Fibroblast of skin of back (primary cell): ENCODE measurements around the gene LEPROT.
A peak's percentile ranks its signal among the peaks of the same experiment; 100 is the strongest.
"Not testable (repeated sequence)": the region's sequence is repeated elsewhere in the genome, so short reads cannot be mapped to it uniquely, and the experiment has no call there.

Experiments
- DNase-seq: peaks from one replicate; pipeline ENCODE4 v3.0.0-alpha.2; 2013

Gene LEPROT

GRCh38 chr1:65440322-65440900 is 19.9 kb downstream of the LEPROT start:
- DNase-seq, result no peak

GRCh38 chr1:65440915-65441314 is 20.4 kb downstream of the LEPROT start:
- DNase-seq, result peak; percentile 37

DNA sequence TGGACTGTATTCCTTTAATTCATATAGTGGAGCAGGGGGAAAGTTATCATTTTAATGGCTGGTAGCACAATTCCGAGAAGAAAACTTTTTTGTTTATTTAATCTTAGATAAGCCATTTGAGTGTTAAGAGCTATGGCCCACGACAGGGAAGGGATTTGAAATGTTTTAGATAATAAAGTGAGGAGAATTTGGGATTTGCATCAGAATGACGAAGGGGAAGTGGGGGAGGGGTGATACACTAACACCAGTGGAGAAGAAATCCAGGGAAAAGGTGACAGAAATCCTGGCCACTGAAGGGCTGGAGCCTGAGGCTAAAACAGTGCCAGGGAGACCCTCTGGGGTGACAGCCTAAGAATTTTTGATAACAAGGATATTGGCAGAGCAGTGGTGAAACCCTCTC is 21.0 kb downstream of the LEPROT start:
- no peak for DNase-seq

GRCh38 chr1:65442442-65442841 is 22.0 kb downstream of the LEPROT start:
- DNase-seq, result no peak

DNA sequence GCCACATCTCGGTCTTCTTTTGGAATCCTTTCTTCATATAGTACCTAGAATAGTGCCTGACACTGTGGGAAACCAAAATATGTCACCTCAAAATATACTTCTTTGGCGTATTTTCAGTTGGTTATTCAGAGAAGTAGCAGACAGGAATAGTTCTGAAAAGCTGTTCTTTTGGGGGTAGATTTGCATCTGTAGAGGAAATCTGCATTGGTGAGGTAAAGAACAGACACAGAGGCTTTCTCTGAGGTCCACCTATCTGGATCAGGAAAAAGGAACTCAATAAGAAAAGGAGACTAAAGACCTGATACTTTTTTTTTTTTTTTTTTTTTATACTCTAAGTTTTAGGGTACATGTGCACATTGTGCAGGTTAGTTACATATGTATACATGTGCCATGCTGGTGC is 23.2 kb downstream of the LEPROT start:
- no peak for DNase-seq

- DNase-seq, result no peak
Measured at GRCh38 chr1:65444128-65444640, 23.7 kb downstream of the LEPROT start.

DNA sequence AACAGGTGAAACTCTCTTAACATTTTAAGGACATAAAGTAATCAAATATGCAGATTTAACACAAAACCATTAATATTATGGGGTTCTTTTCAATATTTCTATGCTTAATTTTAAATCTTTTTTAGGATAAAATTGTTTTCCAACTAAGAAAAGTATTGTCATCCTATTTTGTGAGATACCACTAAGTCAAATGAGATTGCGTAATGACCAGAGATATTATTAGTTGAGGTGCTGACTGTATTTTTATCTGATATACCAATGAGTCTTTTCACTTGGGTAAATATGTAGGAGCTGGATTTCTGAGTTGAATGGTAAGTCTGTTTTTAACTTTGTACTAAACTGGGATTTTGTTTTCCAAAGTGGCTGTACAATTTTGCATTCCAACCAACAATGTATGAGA is 25.4 kb downstream of the LEPROT start:
- no peak for DNase-seq

DNA sequence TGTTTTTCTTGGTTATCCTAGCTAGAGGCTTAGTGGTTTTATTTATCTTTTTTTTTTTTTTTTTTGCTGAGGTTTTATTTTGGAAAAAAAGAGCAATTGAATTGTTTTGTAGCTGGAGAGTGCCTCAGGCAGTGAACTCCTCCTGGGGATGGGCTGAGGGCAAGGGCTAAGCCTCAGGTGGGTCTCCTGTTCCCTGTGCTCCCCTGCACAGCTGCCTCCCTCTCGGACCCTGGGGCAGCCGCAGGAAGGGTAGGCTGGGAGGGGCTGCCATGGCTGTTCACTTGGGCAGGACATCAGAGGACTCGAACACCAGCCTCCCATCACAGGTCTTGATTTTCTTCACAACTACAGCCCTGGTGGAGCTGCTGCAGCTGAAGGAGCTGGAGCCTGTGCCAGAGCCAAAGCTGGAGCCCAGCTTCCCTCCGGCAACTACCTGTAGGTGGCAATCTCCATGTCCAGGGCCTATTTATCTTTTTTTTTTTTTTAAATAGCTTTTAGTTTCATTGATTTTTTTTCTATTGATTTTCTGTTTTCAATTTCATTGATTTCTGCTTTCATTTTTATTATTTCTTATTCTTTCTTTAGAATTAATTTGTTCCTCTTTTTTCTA is 28.9 kb downstream of the LEPROT start:
- DNase-seq, result no peak

DNA sequence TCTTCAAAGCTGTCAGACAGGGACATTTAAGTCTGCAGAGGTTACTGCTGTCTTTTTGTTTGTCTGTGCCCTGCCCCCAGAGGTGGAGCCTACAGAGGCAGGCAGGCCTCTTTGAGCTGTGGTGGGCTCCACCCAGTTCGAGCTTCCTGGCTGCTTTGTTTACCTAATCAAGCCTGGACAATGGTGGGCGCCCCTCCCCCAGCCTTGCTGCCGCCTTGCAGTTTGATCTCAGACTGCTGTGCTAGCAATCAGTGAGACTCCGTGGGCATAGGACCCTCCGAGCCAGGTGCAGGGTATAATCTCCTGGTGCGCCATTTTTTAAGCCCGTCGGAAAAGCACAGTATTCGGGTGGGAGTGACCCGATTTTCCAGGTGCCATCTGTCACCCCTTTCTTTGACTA is 35.2 kb downstream of the LEPROT start:
- not testable (repeated sequence) for DNase-seq

- DNase-seq, result no peak
Measured at GRCh38 chr1:65456481-65456880, 36.0 kb downstream of the LEPROT start.

DNA sequence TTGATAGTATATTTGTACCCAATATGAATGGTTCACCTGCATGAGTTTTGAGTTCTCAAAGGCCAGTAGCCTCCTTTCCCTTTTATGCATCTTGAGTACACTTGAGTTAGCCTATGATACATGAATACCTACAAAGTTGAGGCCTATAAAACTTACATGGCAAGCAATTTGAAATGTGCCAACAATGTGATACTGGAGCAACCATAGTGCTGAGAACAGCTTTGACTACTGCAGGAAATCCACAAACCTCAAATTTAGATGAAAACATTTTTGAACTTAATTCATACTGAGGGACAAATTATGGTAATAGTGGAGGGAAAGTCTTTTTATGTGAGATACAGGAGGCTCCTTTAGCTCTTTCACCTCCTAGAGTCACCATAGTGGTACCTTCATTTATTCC is 37.4 kb downstream of the LEPROT start:
- no peak for DNase-seq

GRCh38 chr1:65458730-65459396 is 38.4 kb downstream of the LEPROT start:
- DNase-seq, result no peak

DNA sequence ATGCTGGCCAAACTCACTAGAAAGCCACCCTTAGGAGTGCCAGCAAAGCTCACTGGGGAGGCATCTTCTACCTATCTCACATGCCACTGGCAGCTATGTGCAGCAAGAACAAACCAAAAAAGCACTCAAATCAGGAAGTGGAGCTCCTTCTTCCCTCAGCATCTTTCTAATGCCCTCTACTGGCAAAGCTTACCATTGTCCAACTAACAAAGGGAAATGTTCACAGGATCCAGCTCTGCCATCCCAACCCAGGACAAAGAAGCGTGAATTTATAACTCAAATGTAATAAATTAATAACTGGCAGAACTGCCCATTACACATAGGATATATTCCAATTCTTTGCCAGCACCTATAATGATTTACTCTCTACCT is 38.9 kb downstream of the LEPROT start:
- peak; percentile 43 for DNase-seq

DNA sequence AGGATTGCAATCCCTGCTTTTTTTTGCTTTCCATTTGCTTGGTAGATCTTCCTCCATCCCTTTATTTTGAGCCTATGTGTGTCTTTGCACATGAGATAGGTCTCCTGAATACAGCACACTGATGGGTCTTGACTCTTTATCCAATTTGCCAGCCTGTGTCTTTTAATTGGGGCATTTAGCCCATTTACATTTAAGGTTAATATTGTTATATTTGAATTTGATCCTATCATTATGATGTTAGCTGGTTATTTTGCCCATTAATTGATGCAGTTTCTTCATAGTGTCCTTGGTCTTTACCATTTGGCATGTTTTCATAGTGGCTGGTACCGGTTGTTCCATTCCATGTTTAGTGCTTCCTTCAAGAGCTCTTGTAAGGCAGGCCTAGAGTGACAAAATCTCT is 45.4 kb downstream of the LEPROT start:
- DNase-seq, result not testable (repeated sequence)

DNA sequence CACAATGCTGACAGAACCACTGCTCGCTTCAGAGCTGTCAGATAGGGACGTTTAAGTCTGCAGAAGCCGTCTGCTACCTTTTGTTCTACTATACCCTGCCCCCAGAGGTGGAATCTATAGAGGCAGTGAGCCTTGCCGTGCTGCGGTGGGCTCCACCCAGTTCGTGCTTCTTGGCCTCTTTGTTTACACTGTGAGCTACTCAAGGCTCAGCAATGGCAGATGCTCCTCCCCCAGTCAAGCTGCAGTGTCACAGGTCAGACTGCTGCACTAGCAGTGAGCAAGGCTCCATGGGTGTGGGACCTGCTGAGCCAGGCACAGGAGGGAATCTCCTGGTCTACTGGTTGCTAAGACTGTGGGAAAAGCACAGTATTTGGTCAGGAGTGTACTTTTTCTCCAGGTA is 47.1 kb downstream of the LEPROT start:
- DNase-seq, result peak; percentile 52

- no peak for DNase-seq
Measured at GRCh38 chr1:65469126-65469888, 48.8 kb downstream of the LEPROT start.

GRCh38 chr1:65469889-65470340 is 49.4 kb downstream of the LEPROT start:
- peak; percentile 42 for DNase-seq

DNA sequence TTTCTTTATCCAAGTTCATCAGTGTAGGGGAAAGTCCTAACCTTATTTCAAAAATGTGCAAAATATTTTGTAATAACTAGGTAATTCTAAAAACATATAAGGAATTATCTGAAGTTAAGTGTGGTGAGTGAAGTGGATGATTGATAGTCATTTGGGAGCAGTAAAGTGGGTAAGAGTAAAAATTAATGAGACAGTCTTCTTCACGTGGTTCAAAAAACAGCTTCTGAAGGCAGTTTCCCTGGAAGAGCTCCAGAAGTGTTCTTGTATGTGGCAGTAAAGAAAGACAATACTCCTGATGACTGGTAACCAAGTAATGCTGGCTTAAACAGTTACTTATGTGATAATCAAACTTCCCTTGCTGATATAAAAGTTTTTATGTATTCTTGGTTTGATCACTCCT is 50.3 kb downstream of the LEPROT start:
- peak; percentile 14 for DNase-seq

GRCh38 chr1:65471213-65471833 is 50.9 kb downstream of the LEPROT start:
- DNase-seq, result no peak

- no peak for DNase-seq
Measured at GRCh38 chr1:65471861-65472332, 51.4 kb downstream of the LEPROT start.

GRCh38 chr1:65476327-65476726 is 55.9 kb downstream of the LEPROT start:
- DNase-seq, result no peak
